Measurements from ENCODE around the gene MRGPRD.

- TF ChIP-seq CTCF (conservative IDR thresholded peaks at IDR 0.05 in 1 of 2, IDR thresholded peaks at IDR 0.05 in 1 of 2; ENCODE audit: low read depth in 1 of 2, low read length in 2 of 2) (no peak), EZH2 (IDR thresholded peaks at IDR 0.05; ENCODE audit: low read length, missing control alignments) (no peak)
These were observed 39.3 kb downstream of the MRGPRD start for GRCh38 chr11:68941324-68942094.

All from fibroblast of lung (primary cell).